K562 (cell line): ENCODE data around the gene ETV4. TPM values are rescaled to one million over a fixed set of nuclear protein-coding genes. Genes with fewer than 3 reads are reported as not detected.
A peak's percentile ranks its signal among the peaks of the same experiment; 100 is the strongest.

Experiments used
- ATAC-seq: fragments of 200-7000 bp; cut with Tn5 transposase; 3 replicates; pipeline ENCODE4 v1.9.1; 2020; ENCODE audit warnings: moderate library complexity
- BruUV-seq: library from RNA; stranded (reverse); fragments of 400-500 nt; replicated peaks from 2 replicates; lab custom pipeline; 2021; lab: Mats Ljungman, UMichigan
- CTCF ChIA-PET: fragments of 300-600 bp; formaldehyde crosslinking; extraction: SDS; loops from one replicate; lab custom pipeline; 2021; ENCODE audit warnings: low intra/inter-chr PET ratio; lab: Yijun Ruan, JAX
- POLR2A ChIA-PET: fragments of 300-600, 350-650 bp; sonication (Branson Sonifier 250); formaldehyde crosslinking; extraction: SDS; loops from one replicate; lab custom pipeline; 2021; ENCODE audit warnings: antibody characterized with exemption, inconsistent platforms; lab: Yijun Ruan, JAX
- DNase-seq, 4 experiments: peaks; one replicate each; pipeline versions ENCODE4 v3.0.0 to v3.0.0-alpha.2; 2011 to 2018; ENCODE audit warnings: low spot score in 3 of 4, mixed read lengths in 3 of 4; ENCODE audit errors: extremely low read depth in 1 of 4
- FAIRE-seq: peaks from 2 replicates; lab custom pipeline; 2011; peaks lifted over from hg19 to GRCh38; lab: Jason Lieb, UNC
- H2AFZ ChIP-seq: 2 replicates; pipeline ENCODE4 v1.6.0; 2011; ENCODE audit warnings: low read depth, low read length, control low read depth, inconsistent platforms
- H3K27ac ChIP-seq: fragments of 200-600 bp; 3 replicates; pipeline ENCODE4 v1.8.0; 2011; ENCODE audit warnings: low read depth, mild to moderate bottlenecking, control low read depth, inconsistent platforms, low read length, moderate library complexity, mixed read lengths; ENCODE audit errors: extremely low read depth
- H3K27me3 ChIP-seq, 2 experiments: fragments of 300-600 bp in 1 of 2; 2 replicates in 1 of 2; 3 replicates in 1 of 2; pipeline versions ENCODE4 v1.6.0 to v1.8.0; 2011; ENCODE audit warnings: inconsistent platforms in 2 of 2, low read length in 2 of 2, mild to moderate bottlenecking in 1 of 2, mixed read lengths in 1 of 2, moderate library complexity in 1 of 2; ENCODE audit not compliant: control insufficient read depth in 2 of 2, insufficient read depth in 2 of 2
- H3K36me3 ChIP-seq: fragments of 300-600 bp; 3 replicates; pipeline ENCODE4 v1.8.0; 2011; ENCODE audit warnings: mild to moderate bottlenecking, low read length, inconsistent platforms; ENCODE audit not compliant: control insufficient read depth, insufficient read depth
- H3K4me1 ChIP-seq, 2 experiments: fragments of 200-600 bp in 1 of 2; replicated peaks in 1 of 2; 2 replicates in 1 of 2; 3 replicates in 1 of 2; pipeline versions ENCODE4 v1.5.1 to v1.8.0; 2011; ENCODE audit warnings: inconsistent platforms in 2 of 2, low read length in 2 of 2, mild to moderate bottlenecking in 1 of 2, mixed read lengths in 1 of 2, moderate library complexity in 1 of 2; ENCODE audit not compliant: control insufficient read depth in 2 of 2, insufficient read depth in 2 of 2
- H3K4me2 ChIP-seq: 2 replicates; pipeline ENCODE4 v1.6.1; 2011; ENCODE audit warnings: low read length, control low read depth, inconsistent platforms, mixed read lengths; ENCODE audit not compliant: insufficient read depth
- H3K4me3 ChIP-seq: fragments of 200-600 bp; sonication (generic), shearing (Covaris generic); 2 replicates; pipeline ENCODE4 v1.5.1; 2016; ENCODE audit warnings: control low read depth, inconsistent platforms
- H3K79me2 ChIP-seq: fragments of 200-600 bp; 3 replicates; pipeline ENCODE4 v1.8.0; 2011; ENCODE audit warnings: low read length, inconsistent platforms; ENCODE audit not compliant: control insufficient read depth, insufficient read depth
- H3K9ac ChIP-seq, 2 experiments: 2 replicates each; pipeline versions ENCODE4 v1.6.0 to v1.6.1; 2011; ENCODE audit warnings: low read depth in 2 of 2, low read length in 2 of 2, control low read depth in 1 of 2, inconsistent platforms in 1 of 2, mild to moderate bottlenecking in 1 of 2, mixed read lengths in 1 of 2; ENCODE audit not compliant: insufficient read depth in 1 of 2
- H3K9me1 ChIP-seq: one replicate; pipeline ENCODE4 v1.6.0; 2011; ENCODE audit warnings: inconsistent platforms, mild to moderate bottlenecking, low read length, moderate library complexity; ENCODE audit not compliant: control insufficient read depth, insufficient read depth
- H3K9me3 ChIP-seq: replicated peaks from 2 replicates; pipeline ENCODE4 v1.5.1; 2011; ENCODE audit warnings: low read depth, low read length, inconsistent platforms; ENCODE audit not compliant: control insufficient read depth, insufficient read depth
- H4K20me1 ChIP-seq: replicated peaks from 2 replicates; pipeline ENCODE4 v1.6.1; 2011; ENCODE audit warnings: low read length, inconsistent platforms, mixed read lengths; ENCODE audit not compliant: control insufficient read depth, insufficient read depth
- ADNP ChIP-seq: fragments of 200-800 bp; sonication (Bioruptor generic); IDR thresholded peaks from 2 replicates; pipeline ENCODE4 v1.6.1; 2016; ENCODE audit warnings: missing genetic modification characterization, missing compliant biosample characterization
- EHMT2 ChIP-seq: fragments of 450-650 bp; IDR thresholded peaks from 2 replicates; pipeline ENCODE4 v1.6.1; 2018; ENCODE audit warnings: antibody characterized with exemption
- MGA ChIP-seq: fragments of 450-650 bp; IDR thresholded peaks from 2 replicates; pipeline ENCODE4 v1.6.1; 2016; ENCODE audit warnings: mild to moderate bottlenecking, moderate library complexity
- NCOA4 ChIP-seq: fragments of 450-650 bp; IDR thresholded peaks from 2 replicates; pipeline ENCODE4 v1.6.1; 2018; ENCODE audit warnings: mild to moderate bottlenecking; ENCODE audit not compliant: partially characterized antibody
- NFATC3 ChIP-seq: fragments of 450-650 bp; IDR thresholded peaks from 2 replicates; pipeline ENCODE4 v1.6.1; 2017; ENCODE audit warnings: mild to moderate bottlenecking
- RAD21 ChIP-seq, 2 experiments: fragments of 250-450 bp in 1 of 2; fragments of 450-650 bp in 1 of 2; sonication (Bioruptor Pico) in 1 of 2; formaldehyde crosslinking in 1 of 2; IDR thresholded peaks in 1 of 2; conservative IDR thresholded peaks in 1 of 2; 2 replicates each; pipeline versions ENCODE4 v1.4.0 to v1.8.0; 2020 to 2022; ENCODE audit warnings: mild to moderate bottlenecking in 2 of 2, moderate library complexity in 1 of 2
- RHOXF2B ChIP-seq: fragments of 250-450 bp; sonication (Bioruptor Pico); conservative IDR thresholded peaks from 2 replicates; pipeline ENCODE4 v1.5.1; 2021
- TCF7 ChIP-seq: sonication (generic); IDR thresholded peaks from 2 replicates; pipeline ENCODE4 v1.6.1; 2016; ENCODE audit warnings: antibody characterized with exemption, borderline replicate concordance
- ZNF165 ChIP-seq: fragments of 250-450 bp; sonication (Bioruptor Pico); IDR thresholded peaks from 2 replicates; pipeline ENCODE4 v1.4.0; 2020; ENCODE audit warnings: borderline replicate concordance
- ZNF717 ChIP-seq: fragments of 250-450 bp; sonication (Bioruptor Pico); IDR thresholded peaks from 2 replicates; pipeline ENCODE4 v1.5.0; 2021
- WGBS: fragments of 100-300 bp; shearing (Covaris generic); methylation state at CpG from one replicate; pipeline ENCODE4 v1.1.6; 2016; ENCODE audit warnings: low coverage, mixed read lengths; ENCODE audit not compliant: insufficient coverage; ENCODE audit errors: missing lambda C conversion rate; 5-methylcytosine and 5-hydroxymethylcytosine counted together
- in situ Hi-C: fragments of 300-500 bp; cut with MboI; formaldehyde crosslinking; loops from 4 replicates; pipeline ENCODE4 v1.15.0; 2018; ENCODE audit warnings: inconsistent platforms, mixed read lengths
- intact Hi-C: fragments of 100-400 bp; cut with micrococcal nuclease; formaldehyde crosslinking; loops from 2 replicates; pipeline ENCODE4 v1.14.2; 2022
- polyA plus RNA-seq, 8 experiments: library from polyadenylated mRNA; depleted of rRNA in 4 of 8; stranded (reverse) in 5 of 8; unstranded in 3 of 8; fragments of >200 nt; fragmentation: Nextera tagmentation in 2 of 8; fragmentation: Illumina TruSeq in 1 of 8; extraction: Ambion mirVana in 2 of 8; extraction: Trizol in 1 of 8; gene quantifications; 2 replicates each; pipeline versions ENCODE4 v1.2.1 to v1.2.3, GENCODE V29; 2011 to 2014; ENCODE audit warnings: inconsistent platforms in 1 of 8, missing spikeins in 1 of 8
- total RNA-seq, 7 experiments: library from RNA; depleted of rRNA in 6 of 7; stranded (reverse); fragments of >200 nt in 6 of 7; fragmentation: Illumina TruSeq in 2 of 7; extraction: Trizol in 2 of 7; gene quantifications; 2 replicates each; pipeline versions ENCODE4 v1.2.1 to v1.2.3, GENCODE V29; 2011 to 2021; ENCODE audit warnings: low replicate concordance in 1 of 7

ETV4 gene
- total and polyA plus RNA-seq, 9 of the 15 experiments (the other 6 are each of a cell fraction or from before 2014, with no cell fraction given), result 5.5 to 66.3 (median 28.2) TPM

GRCh38 chr17:43559161-43559816 is 13.1 kb upstream of the ETV4 start:
- Histone ChIP-seq H3K27ac (no peak overlapping the region), H3K9ac (peak overlapping the region in 1 of 2 experiments; percentile 33; a peak in 1 of 4 replicates), H4K20me1 (no peaks in the 10 kb centered on the region), H3K4me3 (no peak overlapping the region), H3K9me1 (no peaks in the 10 kb centered on the region), H3K4me1 (peaks cover 16 to 25% of the 10 kb centered on the region in 2 experiments; a peak in 4 of 5 replicates), H3K27me3 (no peaks in the 10 kb centered on the region; a peak in 1 of 5 replicates), H3K36me3 (no peaks in the 10 kb centered on the region), H3K4me2 (no peak overlapping the region), H2AFZ (no peak overlapping the region), H3K9me3 (no peaks in the 10 kb centered on the region), H3K79me2 (no peaks in the 10 kb centered on the region)
- WGBS, result 71% methylated on average over 7 of the region's 7 CpGs
- DNase-seq, result no peak
- no TSS peak for BruUV-seq
- ChIA-PET CTCF (no interaction called here), POLR2A (interaction anchor here (1.1 kb wide), 1 partner anchor 12 kb away, joined by 5 read pairs; no protein-coding TSS in a partner anchor)
- in situ Hi-C loops, result no loop called here
- FAIRE-seq, result no peak
- no peak for ATAC-seq
- intact Hi-C loops, result no loop called here
- TF ChIP-seq NFATC3 (no peak), MGA (no peak), ZNF165 (CRISPR knock-in tag) (no peak), ADNP (tag) (no peak), EHMT2 (no peak), RHOXF2B (CRISPR knock-in tag) (no peak), RAD21 (CRISPR knock-in tag; conservative IDR thresholded peaks at IDR 0.05 in 1 of 2, IDR thresholded peaks at IDR 0.05 in 1 of 2) (no peak), TCF7 (no peak), NCOA4 (no peak), ZNF717 (CRISPR knock-in tag) (no peak)
